CMK (cell line): ENCODE measurements around the gene MED27.

Experiments
- DNase-seq: peaks from one replicate; pipeline ENCODE4 v3.0.0-alpha.2; 2010; ENCODE audit warnings: low read depth

Gene MED27

GRCh38 chr9:131919216-131919615 is 160.5 kb downstream of the MED27 start:
- DNase-seq: no peak

DNA sequence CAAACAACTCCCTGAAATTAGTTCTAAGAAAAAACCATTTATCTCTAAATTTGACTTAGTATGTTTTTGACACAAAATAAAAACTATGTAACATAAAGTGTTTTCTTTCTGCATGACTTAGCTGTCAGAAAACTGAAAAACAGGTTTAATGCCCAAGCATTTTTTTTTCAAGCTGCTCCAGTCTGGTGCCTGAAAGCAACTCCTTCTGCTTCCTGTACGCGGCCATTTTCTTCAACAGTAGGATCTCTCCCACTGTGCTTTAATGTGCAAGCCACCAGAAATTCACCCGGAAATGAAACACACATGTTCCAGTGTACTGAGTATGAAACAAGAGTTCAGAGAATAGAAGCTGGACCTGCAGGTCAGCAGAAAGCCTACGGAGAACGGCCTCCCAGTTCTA is 161.2 kb downstream of the MED27 start:
- no peak for DNase-seq

DNA sequence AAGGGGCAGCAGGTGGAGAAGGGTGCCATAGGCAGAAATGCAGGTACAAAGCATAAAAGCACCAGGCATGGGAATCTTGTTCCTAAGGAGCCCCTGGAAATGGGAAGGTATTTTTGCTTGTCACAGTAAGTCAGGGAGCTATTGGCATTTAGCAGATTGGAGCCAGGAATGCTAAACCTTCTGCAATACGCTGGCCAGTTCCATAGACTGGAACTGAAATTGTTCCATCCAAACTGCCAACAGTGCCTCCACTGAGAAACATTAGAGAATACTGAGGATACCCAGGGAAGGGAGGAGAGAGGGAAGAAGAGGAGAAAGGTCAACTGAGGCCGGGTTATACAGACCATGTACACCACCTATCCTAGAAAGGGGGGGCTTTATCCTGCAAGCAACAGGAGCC is 162.7 kb downstream of the MED27 start:
- DNase-seq: no peak

- DNase-seq: no peak
Observed at GRCh38 chr9:131915181-131915580, 164.5 kb downstream of the MED27 start.

DNA sequence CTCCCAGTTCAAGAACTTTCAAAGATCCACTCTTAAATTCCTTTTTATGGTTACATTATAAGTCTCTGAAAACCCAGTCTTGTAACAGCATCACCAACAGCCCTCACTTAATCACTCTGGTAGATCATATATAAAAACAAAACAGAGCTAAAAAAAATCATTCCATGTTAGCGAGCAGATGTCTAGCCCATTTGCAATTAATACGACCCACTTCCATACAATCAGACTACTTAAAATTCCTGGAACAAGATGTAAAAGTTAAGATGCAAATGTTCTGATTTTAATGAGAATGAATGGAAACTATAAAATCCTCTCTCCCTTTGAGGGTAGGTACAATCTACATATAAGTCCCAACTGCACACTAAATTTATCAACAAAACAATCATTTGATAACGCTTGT is 167.0 kb downstream of the MED27 start:
- DNase-seq: no peak

- no peak for DNase-seq
Observed at GRCh38 chr9:131912069-131912468, 167.6 kb downstream of the MED27 start.

DNA sequence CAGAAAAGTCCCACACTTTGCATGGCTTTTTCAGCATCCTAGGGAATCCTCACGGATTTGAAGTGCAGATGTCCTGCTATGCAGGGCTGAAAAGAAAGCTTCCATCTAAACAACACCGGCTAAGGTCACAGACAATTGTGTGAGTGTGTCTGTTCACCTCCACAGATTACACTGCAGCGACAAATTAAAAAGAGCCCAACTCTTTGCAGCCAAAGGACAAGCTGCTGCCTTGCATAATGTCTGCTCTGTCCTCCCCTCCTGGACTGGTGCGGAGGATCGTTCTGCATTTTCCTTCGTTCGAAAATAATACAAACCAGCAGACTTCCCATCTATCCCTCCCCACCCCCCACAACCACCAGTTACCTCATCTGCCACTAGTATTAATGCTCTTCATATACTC is 169.1 kb downstream of the MED27 start:
- no peak for DNase-seq

GRCh38 chr9:131905144-131905543 is 174.5 kb downstream of the MED27 start:
- DNase-seq: no peak

GRCh38 chr9:131899296-131900228 is 180.1 kb downstream of the MED27 start:
- DNase-seq: no peak

- no peak for DNase-seq
Observed at GRCh38 chr9:131892902-131893500, 186.7 kb downstream of the MED27 start.

- no peak for DNase-seq
Observed at GRCh38 chr9:131892162-131892707, 187.4 kb downstream of the MED27 start.

- DNase-seq: no peak
Observed at GRCh38 chr9:131891598-131891997, 188.1 kb downstream of the MED27 start.

DNA sequence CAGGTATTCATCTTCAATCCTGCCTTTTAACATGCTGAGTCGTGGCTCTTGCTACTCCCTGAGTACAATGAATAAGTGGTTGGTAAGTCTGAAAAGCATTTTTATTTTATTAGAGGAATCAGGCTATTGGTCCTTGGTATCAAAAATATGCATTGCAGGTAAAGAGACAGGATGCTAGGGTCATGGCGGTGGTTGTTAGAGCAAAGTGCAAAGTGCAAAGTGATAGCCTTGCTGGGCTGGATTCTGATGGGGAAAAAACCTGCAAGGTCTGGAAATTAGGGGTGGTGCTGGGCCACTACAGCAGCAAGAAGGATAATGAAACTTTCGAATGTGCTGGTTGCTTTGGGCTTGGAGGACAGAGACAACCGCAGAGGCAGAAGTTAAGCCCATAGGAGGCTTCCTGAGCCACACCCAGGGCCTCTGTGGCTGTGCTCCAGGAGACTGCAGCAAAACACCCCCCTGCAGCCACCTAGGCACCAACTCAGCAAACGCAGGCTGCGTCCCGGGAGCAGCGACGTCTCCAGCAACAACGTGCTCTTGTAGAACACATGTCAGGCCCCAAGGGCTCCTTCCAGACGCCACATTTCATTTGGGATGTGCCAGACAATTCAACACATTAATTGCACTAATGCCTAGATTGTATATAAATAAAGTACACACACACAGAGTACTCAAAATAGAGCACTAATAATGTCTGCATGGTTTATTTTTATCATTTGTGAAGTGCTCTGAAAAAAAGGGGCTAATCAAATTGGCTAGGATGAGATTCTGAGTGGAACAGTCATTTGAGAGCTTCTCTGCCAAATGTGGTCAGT is 190.0 kb downstream of the MED27 start:
- no peak for DNase-seq

GRCh38 chr9:131888923-131889322 is 190.7 kb downstream of the MED27 start:
- no peak for DNase-seq

DNA sequence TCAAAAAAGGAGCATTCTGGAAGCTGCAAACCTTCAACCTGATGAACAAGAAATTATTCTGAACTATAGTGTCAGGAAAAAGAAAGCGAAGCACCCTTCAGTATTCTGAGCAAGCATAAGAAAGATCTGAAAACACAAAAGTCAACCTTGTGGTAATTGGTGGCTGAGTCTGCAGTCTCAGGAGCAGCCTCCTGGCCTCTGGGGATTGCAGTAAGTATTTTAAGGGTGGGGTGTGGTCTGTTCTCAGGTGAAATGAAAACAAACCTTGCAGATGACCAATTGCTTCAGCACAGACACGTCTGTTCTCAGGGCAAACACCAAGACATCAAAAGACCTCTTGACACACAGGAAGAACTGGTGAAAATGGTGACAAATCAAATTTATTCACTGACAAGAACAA is 192.0 kb downstream of the MED27 start:
- no peak for DNase-seq

DNA sequence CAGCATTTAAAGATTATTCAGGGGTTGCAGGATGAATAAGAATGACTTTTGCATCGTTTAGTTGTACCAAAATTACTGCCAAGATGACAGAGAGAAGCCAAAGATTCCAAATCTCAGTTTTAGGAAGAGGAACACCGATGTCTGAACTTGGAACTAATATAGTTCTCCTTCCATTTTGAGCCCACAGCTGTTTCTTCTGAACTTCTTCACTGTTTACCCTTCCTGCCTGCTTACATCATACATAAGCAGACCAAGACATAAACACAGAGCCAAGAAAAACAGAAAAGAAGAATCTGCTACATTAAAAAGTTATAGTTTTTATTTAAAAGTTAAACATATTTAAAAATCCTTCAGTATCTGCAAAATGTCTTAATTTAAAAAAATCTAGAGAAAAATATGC is 192.8 kb downstream of the MED27 start:
- DNase-seq: no peak

DNA sequence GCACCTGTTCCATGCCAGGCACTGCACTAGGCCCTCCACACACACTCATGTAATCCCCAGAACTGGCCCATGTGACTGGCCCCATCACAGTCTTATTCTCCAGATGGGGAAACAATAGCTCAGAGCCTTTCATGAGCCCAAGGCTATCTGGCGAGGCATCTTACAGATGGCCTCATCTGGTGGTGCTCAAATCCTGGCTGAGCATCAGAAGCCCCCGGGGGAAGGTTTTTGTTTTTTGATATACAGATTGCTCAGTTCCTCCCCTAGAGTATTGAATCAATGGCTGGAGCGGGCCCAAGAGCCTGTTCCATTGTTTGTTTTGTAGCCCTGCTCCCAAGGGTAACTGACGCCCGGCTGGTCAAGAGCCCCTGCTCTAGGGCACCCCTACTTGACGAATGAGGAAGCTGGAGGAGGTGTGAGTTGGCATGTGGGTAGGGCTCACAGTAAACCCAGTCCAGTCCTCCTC is 194.5 kb downstream of the MED27 start:
- DNase-seq: no peak

- no peak for DNase-seq
Observed at GRCh38 chr9:131884222-131884621, 195.4 kb downstream of the MED27 start.

DNA sequence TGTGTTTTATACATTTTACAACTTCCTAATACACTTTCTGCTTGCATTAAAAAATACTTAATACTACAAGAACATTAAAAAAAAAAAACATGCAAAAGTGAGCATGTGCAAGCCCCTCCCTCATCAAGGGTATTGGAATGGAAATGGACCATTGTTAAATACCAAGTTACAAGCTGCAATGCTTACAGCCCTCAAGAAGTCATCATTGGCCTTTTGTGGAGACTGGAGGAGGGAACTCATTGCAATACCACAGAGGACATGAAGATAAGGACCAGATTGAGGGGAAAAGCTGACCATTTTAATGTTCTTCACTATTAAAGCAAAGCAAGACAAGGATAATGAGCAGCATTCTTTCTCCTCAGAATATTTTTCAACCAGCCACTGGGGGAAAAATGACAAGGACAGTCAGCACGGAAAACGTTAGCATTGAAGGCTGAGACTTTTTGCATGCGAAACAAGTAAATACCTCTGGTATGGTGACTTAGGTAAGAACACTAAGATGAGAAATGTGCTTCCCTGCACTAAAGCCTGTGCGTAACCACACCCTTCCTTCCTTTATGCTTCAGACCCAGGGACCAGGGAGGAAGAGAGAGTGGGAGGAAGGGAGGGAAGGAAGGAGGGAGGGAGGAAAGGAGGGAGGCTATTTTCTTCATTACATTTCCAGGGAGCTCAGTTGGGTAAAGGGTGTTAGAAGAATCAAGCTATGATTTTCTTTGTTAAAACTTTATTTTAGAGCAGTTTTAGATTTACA is 198.7 kb downstream of the MED27 start:
- DNase-seq: no peak

DNA sequence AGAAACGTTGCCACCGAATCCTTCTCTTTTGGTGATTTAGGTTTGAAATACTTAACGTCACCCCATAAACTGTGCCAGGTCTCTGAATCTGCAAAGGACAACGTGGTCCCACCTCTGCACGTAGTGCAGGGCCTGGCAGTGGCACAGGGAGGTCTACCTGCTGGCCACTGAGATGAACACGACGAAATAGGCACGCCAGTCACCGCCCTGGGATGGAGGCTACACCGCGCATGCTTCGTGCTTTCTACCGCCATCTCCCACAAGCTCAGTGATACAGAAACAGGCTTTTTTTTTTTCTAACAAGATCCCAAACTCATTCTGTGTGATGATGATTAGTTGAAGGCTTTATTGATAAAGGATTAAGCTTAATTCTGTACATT is 199.8 kb downstream of the MED27 start:
- no peak for DNase-seq

DNA sequence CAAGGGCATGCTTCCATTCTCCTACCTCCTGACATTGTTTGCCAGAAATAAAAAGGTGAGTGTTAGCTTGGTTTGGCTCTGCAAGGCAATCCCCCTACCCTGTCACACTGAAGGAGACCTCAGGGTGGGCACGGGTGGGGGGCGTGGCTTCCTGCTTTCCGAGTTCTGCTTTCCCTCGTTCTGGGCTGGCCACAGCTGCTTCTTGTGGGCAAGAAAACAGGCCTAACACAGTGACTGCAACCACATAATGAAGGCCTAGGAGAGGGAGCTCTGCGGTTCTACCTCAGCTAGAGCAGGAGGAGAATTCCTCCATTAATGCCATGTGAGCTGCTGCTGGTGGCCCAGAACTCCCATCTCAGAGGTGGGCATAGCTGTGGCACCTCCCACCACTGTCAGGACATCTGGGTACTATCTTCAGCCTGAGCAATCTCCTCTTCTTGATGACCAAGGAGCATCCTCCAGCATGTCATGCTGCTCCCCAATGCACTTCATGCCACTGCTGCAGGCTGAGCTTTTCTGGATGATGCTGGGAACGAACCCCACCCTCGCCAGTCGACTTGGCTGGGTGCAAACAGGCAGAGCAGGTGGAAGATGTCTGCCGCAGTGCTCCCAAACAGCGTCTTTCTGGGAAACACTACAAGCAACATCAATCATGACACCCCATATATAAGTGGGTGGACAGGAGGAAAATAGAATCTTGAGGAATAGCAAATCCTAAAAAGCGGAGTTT is 200.3 kb downstream of the MED27 start:
- no peak for DNase-seq
